ENCODE results near the gene TBC1D2B.
"Not testable (repeated sequence)": the region's sequence is repeated elsewhere in the genome, so short reads cannot be mapped to it uniquely, and the experiment has no call there.

DNA sequence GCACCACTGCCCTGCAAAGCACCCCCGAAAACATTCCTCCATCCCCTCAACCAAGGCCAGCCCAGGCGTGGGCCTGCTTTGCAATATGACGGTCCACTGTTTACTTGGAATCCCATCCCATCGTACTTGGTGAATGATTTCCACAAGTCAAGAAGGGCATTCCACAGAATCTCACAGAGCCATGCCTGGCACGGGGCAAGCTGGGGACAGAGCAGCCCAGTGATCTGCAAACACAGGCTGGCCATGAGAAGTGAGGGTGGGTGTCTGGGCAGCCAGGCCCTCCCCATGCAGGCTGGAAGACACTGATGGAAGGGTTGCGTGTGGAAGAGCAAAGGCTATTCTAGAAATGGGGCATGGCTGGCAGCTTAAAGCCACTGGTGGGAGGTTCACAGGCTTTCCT lies 80.3 kb downstream of the TBC1D2B start:
- TF ChIP-seq SP1 (IDR thresholded peaks at IDR 0.05); HNF4A (conservative IDR thresholded peaks at IDR 0.05): not testable (repeated sequence)
- TF ChIP-seq, protein P1, sequence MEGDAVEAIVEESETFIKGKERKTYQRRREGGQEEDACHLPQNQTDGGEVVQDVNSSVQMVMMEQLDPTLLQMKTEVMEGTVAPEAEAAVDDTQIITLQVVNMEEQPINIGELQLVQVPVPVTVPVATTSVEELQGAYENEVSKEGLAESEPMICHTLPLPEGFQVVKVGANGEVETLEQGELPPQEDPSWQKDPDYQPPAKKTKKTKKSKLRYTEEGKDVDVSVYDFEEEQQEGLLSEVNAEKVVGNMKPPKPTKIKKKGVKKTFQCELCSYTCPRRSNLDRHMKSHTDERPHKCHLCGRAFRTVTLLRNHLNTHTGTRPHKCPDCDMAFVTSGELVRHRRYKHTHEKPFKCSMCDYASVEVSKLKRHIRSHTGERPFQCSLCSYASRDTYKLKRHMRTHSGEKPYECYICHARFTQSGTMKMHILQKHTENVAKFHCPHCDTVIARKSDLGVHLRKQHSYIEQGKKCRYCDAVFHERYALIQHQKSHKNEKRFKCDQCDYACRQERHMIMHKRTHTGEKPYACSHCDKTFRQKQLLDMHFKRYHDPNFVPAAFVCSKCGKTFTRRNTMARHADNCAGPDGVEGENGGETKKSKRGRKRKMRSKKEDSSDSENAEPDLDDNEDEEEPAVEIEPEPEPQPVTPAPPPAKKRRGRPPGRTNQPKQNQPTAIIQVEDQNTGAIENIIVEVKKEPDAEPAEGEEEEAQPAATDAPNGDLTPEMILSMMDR (IDR thresholded peaks at IDR 0.05; ENCODE audit: low read depth, low read length, missing input control) = not testable (repeated sequence)

Measured in liver (tissue), 3 donors.